HG03097 (cell line): ENCODE results near the gene TBX15.
A peak's percentile ranks its signal among the peaks of the same experiment; 100 is the strongest.
"Not testable (repeated sequence)": the region's sequence is repeated elsewhere in the genome, so short reads cannot be mapped to it uniquely, and the experiment has no call there.

Experiments used
- ATAC-seq: cut with Tn5 transposase; IDR thresholded peaks from one replicate; pipeline ENCODE4 v1.9.1; 2021; ENCODE audit not compliant: unreplicated experiment, low FRiP score

Gene TBX15

DNA sequence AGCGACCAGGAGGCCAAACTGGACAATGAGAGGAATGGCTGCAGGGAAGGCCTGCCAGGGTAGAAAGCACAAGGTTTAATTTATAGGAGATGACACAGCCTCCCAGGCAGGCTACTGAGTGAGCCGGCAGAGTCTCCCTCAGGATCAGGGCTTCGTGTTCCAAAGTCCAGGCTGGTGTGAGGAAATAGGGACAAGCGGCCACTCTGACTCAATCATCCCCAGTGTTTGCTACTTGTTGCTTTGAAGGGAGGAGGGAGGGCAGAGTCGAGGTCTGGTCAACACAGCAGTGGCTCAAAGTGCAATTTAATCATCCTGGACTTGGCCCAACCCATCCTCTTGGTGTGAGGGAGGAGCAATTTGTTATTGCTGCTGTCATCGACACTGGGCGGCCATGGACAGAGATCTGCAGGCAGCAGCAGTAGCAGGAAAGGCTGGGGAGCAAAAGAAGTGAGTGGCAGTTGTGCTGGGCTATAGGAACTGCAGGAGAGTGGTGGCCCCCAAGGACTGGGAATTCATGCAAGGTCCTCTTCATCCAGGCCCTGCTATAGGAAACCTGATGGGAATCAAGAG is 27.5 kb downstream of the TBX15 start:
- no peak for ATAC-seq

DNA sequence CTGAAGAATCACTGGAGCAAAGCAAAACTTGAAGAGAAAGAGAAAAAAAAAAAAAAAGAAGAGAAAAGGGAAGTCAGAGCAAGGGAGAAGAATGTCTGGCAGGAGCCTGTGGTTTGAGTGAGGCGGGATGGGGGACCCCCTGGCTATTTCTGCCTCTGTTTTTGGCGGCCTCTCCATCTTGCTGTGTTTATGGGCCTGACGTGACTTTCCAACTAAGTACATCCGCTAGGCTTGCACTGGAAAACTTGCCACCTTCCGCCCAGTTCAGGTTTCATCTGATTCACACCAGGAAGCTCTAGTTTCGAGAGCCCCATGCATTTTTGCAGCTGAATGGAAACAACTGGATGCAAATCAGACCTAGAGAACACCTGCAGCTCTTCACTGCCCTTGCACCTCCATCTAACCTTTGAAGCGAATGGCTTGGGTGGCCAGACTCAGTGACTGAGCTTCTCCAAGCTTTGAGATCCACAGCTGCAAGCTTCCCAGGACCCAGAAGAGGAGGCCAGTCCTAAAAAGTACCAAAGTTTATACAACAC is 28.0 kb downstream of the TBX15 start:
- ATAC-seq: peak; percentile 81

DNA sequence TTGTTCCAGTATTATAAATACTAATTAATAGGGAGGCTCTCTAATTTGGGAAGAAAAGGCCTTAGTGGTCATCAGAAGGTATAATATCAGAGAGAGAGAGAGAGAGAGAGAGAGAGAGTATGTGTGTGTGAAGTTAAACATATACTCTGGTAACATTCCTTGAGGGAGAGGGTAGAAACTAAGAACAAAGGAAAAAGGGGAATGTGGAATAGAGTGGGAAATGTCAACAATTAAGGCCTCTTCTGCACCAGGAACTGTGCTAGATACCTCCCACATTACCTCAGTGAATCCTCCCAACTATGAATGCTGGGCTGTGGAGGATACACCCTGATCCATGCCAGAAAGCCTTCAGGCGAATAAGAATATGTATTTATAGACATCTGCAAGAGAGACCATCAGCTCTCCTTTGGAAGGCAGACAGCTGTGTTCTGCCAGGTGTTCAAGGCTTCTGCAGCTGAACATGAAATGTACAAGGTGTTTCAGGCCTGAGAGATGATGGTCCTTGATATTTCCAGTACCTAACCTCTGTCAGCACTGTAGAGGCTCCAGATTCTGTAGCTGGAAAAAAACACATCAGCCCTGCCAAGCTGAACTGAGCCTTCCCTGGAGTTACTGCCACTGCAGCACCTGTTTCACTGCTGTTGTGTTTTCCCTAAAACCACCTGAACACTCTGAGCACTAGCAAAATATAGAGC is 29.1 kb downstream of the TBX15 start:
- ATAC-seq: no peak

DNA sequence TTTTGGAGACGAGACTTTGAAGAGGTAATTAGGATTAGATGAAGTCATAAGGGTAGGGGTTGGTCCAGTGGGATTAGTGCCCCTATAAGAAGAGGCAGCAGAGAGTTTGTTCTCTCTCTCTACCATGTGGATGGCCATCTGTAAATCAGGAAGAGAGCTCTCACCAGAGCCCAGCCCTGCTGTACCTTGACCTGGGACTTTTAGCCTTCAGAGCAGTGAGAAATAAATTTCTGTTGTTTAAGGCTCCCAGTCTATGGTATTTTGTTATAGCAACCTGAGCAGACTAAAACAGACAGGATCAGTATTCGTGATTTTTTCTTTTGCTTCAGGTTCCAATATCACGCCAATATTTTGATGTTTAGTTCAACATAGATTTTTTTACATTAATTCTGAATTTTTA is 30.0 kb downstream of the TBX15 start:
- ATAC-seq: no peak

DNA sequence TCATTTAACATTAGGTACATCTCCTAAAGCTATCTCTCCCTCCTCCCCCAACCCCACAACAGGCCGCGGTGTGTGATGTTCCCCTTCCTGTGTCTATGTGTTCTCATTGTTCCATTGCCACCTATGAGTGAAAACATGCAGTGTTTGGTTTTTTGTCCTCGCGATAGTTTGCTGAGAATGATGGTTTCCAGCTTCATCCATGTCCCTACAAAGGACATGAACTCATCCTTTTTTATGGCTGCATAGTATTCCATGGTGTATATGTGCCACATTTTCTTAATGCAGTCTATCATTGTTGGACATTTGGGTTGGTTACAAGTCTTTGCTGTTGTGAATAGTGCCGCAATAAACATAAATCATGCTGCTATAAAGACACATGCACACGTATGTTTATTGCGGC is 30.6 kb downstream of the TBX15 start:
- ATAC-seq: not testable (repeated sequence)

DNA sequence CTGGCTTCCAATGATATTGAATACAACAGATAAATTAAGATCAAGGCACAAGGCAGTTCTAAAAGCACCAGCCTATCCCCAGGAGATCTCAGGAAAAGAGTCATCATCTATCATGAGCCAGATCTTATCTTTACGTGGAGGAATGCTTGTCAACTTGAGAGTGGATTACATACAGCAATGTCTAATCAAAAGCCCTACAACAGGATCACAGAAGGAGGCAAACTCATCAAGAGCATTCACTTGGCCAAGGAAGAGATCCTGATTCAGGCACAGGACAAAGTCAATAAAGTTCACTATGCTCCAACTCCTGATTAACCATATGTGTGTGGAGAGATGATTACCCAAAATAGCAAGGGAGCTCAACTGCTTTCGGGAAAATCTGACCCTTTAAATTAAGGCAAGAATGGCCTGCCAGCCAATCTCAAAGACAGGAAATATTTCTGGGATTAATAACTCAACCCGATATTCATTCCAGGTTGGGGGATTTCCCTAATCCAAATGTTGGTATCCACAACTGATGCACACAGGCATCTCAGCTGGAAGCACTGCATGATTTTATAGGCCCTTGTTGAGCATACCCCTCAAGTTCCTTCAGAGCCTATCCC is 33.7 kb downstream of the TBX15 start:
- ATAC-seq: no peak

DNA sequence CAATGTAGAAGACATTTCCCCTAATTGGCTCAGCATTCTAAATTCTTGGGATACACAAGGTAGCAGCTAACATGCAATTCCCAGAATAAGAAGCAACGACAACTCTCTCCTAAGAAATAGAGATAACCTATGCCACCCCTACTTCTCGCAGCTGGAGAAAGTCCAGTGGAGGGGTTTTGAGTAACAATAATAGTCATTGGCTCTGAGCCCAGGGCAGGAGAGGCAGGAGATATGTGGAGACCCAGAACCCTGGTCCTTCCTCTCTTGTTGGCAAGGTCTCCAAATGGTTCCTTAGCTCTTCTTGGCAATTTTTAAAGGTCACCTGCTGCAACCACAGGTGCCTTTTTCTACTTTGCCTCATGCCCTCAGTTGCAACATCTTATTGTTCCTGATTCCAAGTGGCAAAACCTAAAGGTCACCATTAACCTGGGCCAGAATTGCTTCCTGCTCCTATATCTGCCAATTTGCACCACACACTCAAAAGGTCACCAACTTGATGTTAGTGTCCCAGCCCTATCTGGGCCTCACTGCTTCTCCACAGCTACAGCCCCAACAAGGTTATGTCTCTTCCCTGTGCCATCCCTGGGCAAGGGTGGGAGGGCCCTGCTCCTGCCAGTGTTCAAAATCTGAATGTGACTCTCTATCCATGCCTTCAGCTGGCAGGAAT is 36.7 kb downstream of the TBX15 start:
- no peak for ATAC-seq

DNA sequence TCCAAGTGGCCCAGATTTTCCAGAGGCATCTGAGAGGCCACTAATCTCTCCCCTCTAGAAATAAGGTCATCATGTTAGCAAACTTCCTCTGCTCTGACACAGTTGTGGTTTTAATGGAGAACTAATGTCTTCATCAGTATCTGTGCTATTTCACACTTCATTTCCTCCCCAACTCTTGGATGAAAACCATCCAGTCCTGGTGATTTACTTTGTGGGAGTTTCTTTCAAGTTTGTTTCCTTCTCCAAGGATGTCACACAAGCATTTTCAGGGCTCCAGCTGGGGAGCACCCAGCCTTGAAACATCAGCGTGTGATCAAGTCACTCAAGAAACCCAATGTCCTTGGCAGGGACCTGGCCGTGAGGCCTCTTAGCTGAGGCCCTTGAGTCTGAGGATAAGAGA is 38.8 kb downstream of the TBX15 start:
- ATAC-seq: no peak

DNA sequence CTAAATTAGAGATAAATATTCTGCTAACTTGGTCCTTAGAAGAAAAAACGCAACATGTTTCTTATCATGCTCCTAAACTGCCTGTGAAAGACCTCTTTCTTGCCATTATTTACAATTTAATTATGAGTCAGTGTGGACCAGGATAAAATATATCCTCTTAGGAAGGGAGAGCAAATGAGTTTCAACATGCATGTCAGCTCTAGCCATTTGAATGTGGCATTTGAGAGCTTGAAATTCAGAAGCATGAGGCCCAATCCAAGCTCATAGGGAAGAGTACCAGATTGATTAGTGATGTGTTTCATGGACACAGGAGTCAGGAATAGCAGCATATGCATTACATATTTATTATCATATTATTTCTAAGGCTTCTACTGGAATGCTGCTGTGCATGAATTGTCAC is 39.3 kb downstream of the TBX15 start:
- no peak for ATAC-seq

DNA sequence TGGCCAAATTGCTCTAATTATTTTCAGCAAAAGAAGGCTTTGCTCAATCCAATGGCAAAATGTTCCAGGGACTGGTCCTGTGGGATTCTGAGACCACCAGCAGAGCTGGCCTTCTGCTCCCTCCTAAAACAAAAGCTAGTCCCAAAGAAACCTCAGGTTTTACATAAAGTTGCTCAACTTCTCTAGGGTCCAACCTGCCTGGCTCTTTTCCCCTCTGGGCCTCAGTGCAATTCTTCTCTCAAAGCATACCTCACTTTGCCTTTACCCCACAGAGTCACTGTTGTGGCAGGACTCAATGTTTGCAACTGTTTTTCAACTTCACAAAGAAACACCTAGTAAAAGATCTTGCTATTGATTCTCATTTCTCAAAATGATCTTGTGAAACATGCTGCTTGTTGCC is 39.8 kb downstream of the TBX15 start:
- ATAC-seq: no peak

DNA sequence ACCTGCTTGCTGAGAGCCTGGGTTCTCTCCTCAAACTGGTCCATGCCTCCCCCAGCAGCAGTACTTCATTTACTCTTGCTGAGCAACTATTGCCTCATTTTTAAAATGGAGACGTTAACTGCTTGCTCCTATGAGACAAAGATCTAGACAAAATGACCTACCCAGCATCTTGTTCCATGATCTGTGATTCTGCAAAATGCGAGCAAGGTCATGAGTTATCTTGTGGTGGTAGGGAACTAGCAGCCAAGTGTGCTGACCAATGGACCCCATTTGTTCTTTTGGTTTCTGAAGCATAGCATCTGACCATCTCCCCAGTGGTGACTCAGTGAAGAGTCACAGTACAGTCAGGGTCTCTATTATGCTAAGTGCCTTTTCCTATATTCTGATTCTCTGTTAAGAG is 40.4 kb downstream of the TBX15 start:
- no peak for ATAC-seq

DNA sequence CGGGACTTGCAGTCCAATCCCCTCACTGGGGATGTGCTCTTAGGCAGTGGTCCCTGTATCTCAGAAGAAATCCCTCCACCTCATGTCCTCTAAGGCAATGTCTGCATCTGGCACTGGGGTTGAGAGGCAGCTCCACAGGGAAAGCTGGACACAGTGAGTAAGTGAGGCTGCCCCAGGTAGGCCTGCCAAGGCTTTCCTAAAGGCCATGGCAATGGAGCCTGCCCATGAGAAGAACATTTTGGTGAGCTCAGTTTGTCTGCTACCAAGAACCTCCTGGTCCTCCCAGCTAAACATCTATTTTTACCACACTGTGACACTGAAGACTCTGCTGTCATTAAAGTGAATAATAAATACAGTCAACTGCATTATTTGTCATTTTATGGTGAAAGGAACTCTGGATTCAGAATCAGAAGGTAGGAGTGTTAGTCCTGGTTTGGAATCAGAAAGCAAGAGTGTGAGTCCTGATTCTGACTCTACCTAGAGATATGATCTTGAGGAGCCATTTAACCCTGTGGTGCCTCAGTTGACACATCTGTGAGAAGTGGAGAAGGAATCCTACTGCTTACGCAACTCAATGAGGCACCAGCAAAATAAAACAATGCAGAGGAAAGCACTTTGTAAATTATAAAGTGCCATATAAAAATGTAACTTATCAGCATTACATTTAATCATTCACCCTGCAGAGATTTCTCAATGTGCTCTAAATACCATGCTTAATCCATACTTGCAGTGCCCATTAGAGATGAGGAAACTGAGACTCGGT is 41.0 kb downstream of the TBX15 start:
- no peak for ATAC-seq

DNA sequence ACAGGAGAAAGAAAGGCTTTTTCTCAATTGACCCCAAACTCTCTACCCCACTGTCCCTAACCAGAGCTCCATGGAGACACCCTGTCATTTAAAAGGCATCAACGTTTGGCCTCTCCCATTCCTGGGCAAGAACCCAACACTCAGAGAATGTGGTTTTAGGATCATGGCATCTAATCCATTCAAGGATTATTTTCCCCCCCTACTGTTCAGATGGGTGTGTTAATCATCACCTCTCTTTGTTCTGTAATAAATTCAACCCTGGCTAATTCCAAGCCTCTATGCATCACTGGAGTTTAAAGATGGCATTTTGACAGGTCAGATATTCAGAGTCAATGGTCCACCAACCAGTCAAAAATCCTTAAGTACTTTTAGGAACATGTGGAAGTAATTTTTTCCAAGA is 42.7 kb downstream of the TBX15 start:
- no peak for ATAC-seq

DNA sequence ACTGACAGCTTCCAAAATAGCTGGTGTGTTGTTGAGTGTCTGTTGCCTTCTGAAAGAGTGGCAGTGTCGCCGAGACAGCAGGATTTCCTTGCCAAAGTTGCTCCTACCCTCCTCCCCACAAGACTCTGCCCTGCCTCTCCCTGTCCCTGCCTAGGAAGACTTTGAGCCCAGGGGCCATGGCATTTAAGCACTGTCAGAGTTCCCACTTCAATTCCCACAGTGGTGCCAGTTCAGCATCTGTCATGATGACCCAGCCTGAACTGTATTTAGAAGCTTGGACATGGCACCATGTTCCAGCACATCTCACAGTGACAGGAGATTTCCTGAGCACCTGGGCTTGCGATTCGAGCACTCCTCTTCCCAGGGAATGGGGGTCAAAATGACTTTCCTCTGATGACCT is 43.6 kb downstream of the TBX15 start:
- no peak for ATAC-seq

DNA sequence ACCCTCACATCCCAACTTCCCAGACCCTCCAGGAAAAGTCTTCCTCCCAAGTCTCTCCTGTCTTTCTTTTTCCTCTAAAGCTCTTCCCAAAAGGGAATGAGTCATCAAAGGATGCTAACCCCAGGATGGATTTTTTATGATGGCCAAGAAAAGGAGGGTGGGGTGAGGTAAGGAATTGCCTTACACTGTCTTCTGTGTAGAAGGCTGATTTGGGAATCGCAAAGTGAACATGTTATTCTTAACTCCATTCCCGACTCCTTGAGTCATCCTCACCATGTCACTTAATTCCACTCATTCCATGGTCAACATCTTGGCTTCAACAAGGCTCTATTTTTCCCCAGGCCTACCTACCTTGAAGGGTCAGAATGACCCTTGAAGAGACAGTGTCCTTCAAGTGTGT is 44.0 kb downstream of the TBX15 start:
- no peak for ATAC-seq

DNA sequence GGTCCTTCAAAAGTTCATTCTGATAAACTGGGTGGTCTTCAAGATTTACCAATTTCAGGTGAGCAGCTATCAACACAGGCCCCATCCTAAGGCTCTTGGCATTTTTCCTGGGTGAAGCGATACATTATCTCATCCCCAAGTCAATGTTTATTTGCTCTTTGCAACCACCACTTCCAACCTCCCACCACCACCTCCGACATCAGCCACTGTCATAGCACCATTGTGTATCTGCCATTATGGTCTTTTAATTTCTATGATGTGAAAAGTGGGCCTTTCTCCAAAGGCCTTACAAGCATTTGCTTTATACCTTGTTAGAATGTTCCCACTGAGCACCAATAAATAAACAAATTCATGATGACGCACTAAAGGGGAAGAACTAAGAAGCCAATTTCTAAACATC is 47.2 kb downstream of the TBX15 start:
- ATAC-seq: no peak

DNA sequence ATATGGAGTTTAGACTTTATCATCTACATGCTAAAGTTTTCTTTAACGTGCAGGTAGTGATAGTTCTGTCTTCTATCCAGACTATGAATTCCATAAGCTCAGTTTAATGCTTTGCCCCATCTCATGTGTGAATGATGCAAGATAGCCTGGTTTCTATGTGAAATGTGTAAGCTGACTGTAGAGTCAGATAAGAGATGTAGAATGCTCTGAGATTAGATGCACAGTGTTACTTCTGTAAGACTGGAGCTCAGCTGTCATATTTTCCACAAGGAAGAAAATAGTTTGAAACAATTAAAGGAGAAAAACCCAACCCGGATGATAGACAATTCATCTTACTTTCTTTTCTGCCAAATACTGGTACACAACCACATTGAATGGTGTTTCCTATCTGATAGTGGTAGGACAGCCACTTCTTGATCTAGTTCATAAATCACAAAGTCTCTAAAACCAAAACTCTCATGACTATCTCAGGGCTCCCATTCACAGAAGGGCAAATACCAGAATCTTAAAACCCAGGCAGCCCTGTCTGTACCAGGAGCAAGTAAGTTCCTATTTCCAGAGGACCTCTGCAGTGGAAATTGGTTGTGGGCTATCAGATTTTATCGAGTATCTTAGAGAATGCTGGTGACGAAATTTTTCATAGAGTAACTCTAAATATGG is 50.6 kb downstream of the TBX15 start:
- no peak for ATAC-seq

DNA sequence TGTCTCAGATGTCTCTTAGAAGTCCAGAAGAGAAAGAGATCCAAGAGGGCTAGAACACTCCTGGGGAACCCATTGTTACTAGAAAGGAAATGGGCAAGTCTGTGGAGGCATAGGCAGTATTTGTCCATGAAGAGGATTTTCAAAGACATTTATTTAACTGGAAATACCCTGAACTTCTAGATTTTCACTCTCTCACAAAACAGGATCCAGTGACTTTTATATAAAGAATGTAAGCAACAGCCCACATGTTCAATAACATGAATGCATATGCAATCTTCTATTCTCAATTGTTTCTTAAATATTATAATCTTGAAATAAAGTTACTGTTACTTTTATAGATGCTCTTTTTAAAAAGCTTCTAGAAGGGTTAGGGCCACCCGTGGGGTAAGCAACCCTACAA is 53.4 kb downstream of the TBX15 start:
- no peak for ATAC-seq

DNA sequence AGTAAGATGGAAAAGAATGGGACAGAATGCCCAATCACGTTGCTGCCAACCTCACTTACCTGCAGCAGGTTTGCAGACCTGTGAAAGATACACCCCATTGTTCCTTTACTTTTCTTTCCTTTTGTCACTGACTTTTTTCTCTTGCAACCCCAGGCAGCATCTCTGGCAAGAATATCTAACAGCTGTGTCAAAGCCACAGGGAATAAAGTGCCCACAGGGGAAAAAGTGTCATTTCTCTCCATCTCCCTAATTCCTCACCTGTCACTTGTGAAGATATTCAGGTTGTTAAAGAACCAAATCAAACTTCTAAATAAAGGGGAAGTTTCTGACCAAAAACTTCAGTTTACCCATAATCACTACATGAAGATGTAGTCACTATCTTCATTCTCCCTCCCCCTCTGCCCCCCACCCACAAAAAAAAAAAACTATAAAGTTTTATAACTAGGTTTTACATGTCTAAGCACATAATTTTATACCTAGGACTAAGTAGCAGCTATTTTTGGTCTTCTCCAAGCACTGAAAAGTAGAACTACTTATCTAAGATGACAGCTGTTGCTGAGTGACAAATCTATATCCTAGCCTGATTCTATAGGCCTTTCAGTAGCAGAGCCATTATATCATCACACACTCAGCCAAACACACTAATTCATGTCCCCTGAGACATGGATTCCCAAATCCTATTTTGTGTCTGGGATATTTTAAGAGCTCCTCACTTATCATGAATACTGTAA is 54.9 kb downstream of the TBX15 start:
- ATAC-seq: no peak

DNA sequence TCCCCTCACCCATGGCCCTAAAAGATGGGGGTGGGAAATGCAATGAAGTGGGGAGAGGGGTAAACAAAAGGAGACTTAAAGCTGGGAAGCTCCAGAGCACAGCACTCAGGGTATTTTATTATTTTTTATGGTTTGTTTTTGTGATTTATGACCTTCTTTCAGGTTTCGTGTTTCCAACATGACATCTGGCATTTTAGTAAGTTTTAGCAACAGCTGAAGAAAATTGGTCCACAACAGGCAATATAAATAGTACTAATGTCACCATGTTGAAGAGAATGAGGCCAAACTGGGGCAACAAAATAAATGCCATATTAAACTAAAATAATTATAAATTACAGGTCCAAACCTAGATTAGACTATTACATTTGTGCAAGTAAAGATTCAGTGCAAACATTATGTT is 56.3 kb downstream of the TBX15 start:
- no peak for ATAC-seq
